HG03432 (cell line): ENCODE data around the gene TMEM178B.
"Not testable (repeated sequence)": the region's sequence is repeated elsewhere in the genome, so short reads cannot be mapped to it uniquely, and the experiment has no call there.

ENCODE experiments used
- ATAC-seq: cut with Tn5 transposase; IDR thresholded peaks from one replicate; pipeline ENCODE4 v1.9.1; 2021; ENCODE audit warnings: mild to moderate bottlenecking, moderate library complexity; ENCODE audit not compliant: unreplicated experiment

Gene TMEM178B

DNA sequence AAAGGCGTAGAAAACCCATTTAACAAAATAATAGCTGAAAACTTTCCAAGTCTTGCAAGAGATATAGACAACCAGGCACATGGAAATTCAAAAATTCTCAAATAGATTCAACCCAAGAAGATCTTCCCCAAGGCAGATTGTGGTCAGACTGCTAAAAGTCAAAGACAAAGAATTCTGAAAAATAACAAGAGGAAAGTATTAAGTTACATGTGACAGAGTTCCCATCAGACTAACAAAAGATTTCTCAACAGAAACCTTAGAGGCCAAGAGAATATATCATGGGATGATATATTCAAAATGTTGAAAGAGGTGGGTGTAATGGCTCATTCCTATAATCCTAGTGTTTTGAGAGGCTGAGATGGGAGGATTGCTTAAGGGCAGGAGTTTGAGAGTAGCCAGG lies 59.8 kb downstream of the TMEM178B start:
- ATAC-seq, result no peak

- no peak for ATAC-seq
Observed at GRCh38 chr7:141142058-141142457, 68.2 kb downstream of the TMEM178B start.

DNA sequence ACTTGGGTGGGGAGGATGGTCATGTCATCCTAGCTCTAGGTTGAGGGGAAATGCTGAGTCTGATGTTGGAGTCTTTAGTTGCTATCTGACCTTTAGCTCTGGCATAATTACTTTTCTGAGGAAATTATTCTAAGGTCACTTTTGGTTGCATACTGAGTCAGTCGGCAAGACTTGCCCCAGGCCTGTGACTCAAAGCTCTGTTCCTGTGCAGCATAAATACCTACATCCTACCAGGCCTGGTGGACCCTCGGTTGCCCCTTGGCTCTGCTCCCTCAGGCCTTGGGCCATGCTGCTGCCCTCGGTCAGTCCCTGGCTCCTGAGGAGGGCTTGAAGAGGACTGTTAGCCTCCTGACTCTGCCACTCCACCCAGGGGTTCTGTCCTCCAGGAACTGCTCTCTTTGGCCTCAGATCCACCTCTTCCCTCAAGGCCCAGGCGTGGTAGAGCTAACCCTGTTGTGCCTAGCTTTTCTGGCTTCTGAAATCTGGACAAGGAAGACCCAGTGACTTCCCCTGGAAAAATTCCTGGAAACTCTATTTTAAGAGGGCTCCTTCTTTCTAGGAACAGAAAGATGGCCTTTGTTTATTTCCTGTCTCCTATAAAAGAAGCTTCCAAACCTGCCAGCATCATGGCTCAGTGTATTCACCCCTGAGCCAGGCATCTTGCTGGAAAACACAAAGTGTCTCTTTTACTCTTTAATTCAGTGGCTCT lies 71.2 kb downstream of the TMEM178B start:
- ATAC-seq, result no peak

- no peak for ATAC-seq
Observed at GRCh38 chr7:141145630-141145982, 71.7 kb downstream of the TMEM178B start.

- no peak for ATAC-seq
Observed at GRCh38 chr7:141147482-141147881, 73.6 kb downstream of the TMEM178B start.

GRCh38 chr7:141150465-141150864 lies 76.6 kb downstream of the TMEM178B start:
- no peak for ATAC-seq

GRCh38 chr7:141151746-141152145 lies 77.9 kb downstream of the TMEM178B start:
- no peak for ATAC-seq

- no peak for ATAC-seq
Observed at GRCh38 chr7:141153231-141153630, 79.4 kb downstream of the TMEM178B start.

DNA sequence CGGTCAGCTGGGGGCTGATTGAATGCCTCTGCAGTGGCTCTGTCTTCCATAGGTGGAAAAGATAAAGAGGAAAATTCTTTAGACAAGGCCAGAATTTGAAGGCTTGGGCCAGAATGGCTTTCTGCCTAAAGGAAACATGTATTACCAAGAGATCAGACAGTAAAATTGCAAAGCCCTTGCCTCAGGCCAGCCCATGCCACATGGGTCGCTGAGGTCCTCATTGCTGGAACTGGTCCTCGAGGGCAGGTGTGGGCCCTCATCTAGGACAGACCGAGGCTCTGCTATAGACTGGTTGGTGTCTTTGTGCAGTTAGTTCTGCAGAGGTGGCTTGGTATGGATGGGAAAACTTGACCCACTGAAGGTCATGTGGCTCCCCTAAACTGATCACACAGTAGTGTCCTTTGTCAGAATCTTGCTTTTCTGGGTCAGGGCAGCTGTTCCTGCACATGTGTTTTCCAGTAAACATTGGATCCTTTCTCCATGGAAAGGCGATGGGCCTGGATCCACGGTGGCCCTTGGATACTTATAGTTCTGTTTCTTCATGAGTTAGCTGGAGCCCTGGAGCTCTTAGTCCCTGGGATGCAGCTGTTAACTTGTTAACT lies 80.4 kb downstream of the TMEM178B start:
- ATAC-seq, result no peak

GRCh38 chr7:141156407-141156806 lies 82.5 kb downstream of the TMEM178B start:
- ATAC-seq, result no peak

DNA sequence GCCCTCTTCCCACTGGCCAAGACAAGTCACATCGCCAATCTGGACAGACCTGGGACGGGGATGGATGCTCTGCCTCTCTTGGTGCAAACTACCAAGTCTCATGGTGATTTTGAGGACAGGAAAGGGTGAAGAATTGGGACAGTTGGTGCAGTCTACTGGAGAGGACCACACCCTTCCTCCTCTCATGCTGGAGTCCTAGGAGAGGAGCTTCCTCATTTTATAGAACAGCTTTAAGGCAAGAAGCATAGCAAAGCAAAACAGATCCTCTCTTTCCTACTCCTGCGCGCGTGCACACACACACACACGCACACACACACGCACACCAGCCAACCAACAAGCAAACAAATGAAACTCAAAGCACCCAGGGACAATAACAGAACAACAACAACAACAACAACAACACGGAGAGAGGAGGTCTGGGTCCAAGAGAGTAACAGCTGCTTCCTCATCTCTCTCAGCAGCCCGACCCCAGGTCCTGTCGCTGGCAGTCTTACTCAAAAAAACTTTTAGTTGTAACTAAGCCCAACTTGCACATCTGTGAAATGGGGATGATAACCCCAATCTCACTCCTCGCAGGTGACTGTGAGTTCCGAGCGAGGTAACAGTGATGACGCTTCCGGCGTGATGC lies 83.4 kb downstream of the TMEM178B start:
- ATAC-seq, result no peak

- ATAC-seq, result peak; percentile 85
Observed at GRCh38 chr7:141158561-141158960, 84.7 kb downstream of the TMEM178B start.

DNA sequence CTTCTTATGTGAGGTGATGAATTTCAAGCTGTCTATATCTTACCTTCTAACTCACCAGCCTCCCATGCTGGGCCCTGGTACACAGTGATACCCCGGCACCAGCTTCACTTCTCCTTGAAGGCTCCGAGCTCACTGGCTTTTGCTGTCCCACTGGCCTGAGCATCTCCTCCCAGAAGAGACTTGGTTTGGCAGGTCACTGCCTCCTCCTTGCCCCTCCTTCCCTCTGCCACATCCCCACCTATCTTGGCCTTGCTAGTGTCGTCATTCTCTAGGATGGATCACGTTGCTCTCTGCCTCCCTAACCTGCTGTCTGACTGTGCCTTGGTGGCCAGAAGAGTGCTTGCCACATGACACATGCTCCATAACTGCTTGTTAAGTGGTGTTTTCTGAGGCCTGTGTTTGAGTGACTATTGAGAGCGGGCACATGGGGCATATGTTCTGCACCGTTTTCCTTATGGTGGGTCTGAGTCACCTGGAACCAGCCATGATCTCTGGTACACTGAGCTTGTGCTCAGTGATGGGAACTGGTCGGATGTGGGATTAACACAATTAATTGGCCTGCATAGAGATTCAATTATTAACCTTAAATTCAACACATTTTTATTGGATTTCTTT lies 86.5 kb downstream of the TMEM178B start:
- ATAC-seq, result no peak

DNA sequence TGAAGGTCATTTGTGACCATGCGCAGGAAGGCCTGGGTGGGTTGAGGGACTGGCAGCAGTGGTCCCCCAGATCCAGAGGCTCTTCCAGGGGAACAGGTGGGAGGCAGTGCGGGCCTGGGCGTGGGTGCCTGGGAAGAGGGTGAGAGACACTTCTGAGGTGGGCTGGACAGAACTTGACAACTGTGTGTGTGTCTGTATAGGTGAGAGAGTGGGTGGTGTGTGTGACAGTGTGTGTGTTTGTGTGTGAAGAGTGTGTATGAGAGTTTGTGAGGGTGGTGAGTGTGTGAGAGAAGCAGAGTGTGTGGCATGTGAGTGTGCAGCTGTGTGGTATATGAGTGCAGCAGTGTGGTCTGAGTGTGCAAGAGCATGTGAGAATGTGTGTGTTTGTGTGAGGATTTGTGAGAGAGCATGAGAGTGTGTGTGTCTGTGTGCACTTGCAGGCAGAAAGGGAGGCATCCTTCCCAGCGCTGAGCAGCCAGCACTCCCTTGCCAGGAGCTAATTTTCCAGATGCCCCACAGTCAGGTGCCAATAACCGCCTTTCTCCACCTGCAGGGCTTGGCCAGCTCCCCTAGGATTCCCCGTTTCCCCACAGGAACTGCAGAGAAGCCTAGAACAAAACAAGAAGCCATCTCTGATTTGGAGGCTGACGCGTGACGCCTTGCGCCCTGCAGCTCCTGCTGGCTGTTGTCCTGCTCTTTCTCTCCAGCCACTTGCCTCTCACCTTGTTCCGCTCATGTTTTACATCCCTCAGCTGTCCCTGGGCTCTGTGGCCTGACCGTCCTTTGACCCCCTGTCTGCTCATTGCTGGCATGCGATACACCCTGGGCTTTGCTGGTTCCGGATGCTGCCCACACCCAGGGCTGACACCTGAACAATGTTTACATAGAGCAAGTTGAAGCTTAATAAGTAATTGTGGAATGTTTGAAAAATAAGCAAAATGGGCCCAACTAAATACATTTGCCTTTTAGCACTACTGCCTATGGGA lies 88.0 kb downstream of the TMEM178B start:
- ATAC-seq, result no peak

DNA sequence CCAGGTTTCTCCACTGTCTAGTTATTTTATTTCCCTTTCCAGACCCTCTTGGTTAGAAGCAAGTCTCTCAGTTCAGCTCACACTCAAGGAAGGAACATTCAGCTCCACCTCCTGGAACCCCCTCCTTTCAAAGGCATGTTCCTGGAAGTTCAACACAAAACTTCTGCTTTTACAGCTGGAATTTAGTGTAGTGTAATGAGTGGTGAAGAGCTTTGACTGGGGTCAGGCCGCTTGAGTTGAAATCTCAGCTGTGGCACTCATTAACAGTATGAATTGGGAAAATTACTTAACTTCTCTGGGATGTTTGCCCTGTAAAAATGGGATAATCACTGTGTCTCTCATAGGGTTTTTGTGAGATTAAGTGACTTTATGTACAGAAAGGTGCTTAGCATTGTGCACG lies 91.7 kb downstream of the TMEM178B start:
- no peak for ATAC-seq

DNA sequence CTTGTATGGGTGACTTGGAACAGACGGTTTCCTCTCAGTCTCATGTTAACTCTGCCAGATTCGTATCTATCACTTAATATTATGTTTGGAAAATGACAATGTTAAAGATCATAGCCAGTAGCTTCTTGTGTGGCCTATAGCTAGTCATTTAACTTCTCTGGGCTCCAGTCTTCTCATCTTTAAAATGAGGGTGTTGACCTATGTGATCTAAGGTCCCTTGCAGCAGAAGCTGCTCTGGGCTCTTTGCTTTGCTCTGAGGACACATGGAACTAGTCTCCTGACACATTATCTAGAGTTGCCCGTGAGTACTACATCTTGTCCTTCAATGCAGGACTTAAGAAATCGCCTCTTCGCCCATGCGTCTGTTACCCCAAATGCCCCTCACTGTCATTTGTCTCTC lies 93.1 kb downstream of the TMEM178B start:
- no peak for ATAC-seq

- no peak for ATAC-seq
Observed at GRCh38 chr7:141167381-141167964, 93.6 kb downstream of the TMEM178B start.

DNA sequence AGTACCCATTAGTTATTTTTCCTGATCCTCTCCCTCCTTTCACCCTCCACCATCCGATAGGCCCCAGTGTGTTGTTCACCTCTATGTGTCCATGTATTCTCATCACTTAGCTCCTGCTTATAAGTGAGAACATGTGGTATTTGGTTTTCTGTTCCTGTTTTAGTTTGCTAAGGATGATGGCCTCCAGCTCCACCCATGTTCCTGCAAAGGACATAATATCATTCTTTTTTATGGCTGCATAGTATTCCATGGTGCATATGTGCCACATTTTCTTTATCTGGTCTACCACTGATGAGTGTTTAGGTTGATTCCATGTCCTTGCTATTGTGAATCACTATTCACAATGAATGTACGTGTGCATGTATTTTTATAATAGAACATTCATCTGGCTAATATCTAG lies 95.3 kb downstream of the TMEM178B start:
- not testable (repeated sequence) for ATAC-seq

- ATAC-seq, result not testable (repeated sequence)
Observed at GRCh38 chr7:141175728-141176127, 101.9 kb downstream of the TMEM178B start.

- not testable (repeated sequence) for ATAC-seq
Observed at GRCh38 chr7:141177120-141177519, 103.3 kb downstream of the TMEM178B start.
